IPS DF 19.7 (cell line): Measurements from ENCODE around the gene PXMP4.
"Not testable (repeated sequence)": the region's sequence is repeated elsewhere in the genome, so short reads cannot be mapped to it uniquely, and the experiment has no call there.

Experiments
- DNase-seq: peaks from one replicate; pipeline ENCODE4 v3.0.0-alpha.2; 2013; ENCODE audit warnings: low read depth, low spot score

The PXMP4 gene

GRCh38 chr20:33703498-33704137 lies 16.5 kb downstream of the PXMP4 start:
- no peak for DNase-seq

- no peak for DNase-seq
Measured at GRCh38 chr20:33702861-33703260, 17.2 kb downstream of the PXMP4 start.

GRCh38 chr20:33701629-33702450 lies 18.3 kb downstream of the PXMP4 start:
- no peak for DNase-seq

- not testable (repeated sequence) for DNase-seq
Measured at GRCh38 chr20:33700696-33701441, 19.2 kb downstream of the PXMP4 start.

GRCh38 chr20:33698966-33699365 lies 21.1 kb downstream of the PXMP4 start:
- DNase-seq, result not testable (repeated sequence)

- DNase-seq, result no peak
Measured at GRCh38 chr20:33697129-33697528, 23.0 kb downstream of the PXMP4 start.

- no peak for DNase-seq
Measured at GRCh38 chr20:33696448-33696847, 23.7 kb downstream of the PXMP4 start.

- DNase-seq, result no peak
Measured at GRCh38 chr20:33694639-33695012, 25.5 kb downstream of the PXMP4 start.

GRCh38 chr20:33693741-33694638 lies 26.1 kb downstream of the PXMP4 start:
- no peak for DNase-seq

GRCh38 chr20:33693289-33693688 lies 26.8 kb downstream of the PXMP4 start:
- no peak for DNase-seq

- DNase-seq, result no peak
Measured at GRCh38 chr20:33689973-33690372, 30.1 kb downstream of the PXMP4 start.

- no peak for DNase-seq
Measured at GRCh38 chr20:33689493-33689892, 30.6 kb downstream of the PXMP4 start.

- DNase-seq, result no peak
Measured at GRCh38 chr20:33688938-33689424, 31.1 kb downstream of the PXMP4 start.

- DNase-seq, result no peak
Measured at GRCh38 chr20:33687993-33688937, 31.8 kb downstream of the PXMP4 start.

- no peak for DNase-seq
Measured at GRCh38 chr20:33687370-33687915, 32.7 kb downstream of the PXMP4 start.

GRCh38 chr20:33686984-33687366 lies 33.1 kb downstream of the PXMP4 start:
- no peak for DNase-seq

GRCh38 chr20:33686100-33686983 lies 33.8 kb downstream of the PXMP4 start, which contains the start of gene E2F1:
Gene E2F1, minus strand, starts transcription at chr20:33686385. Its CDS starts 121 bp downstream, at chr20:33686264.
- DNase-seq, result no peak

GRCh38 chr20:33685328-33686099 lies 34.6 kb downstream of the PXMP4 start:
- no peak for DNase-seq
